Peyer's patch (tissue), 4 donors: Measurements from ENCODE around the gene SHE.

ENCODE experiments used
- CTCF ChIP-seq, 6 experiments: fragments of 450-650 bp in 4 of 6; fragments of 200-600 bp in 2 of 6; sonication (generic) in 1 of 6; IDR thresholded peaks; one replicate each; pipeline ENCODE4 v1.5.1; 2017 to 2019; ENCODE audit warnings: antibody characterized with exemption in 6 of 6, mild to moderate bottlenecking in 3 of 6, moderate library complexity in 1 of 6
- POLR2A ChIP-seq, 2 donors: fragments of 450-650 bp; IDR thresholded peaks; one replicate each; pipeline ENCODE4 v1.5.1; 2017; ENCODE audit warnings: antibody characterized with exemption in 2 of 2, mild to moderate bottlenecking in 2 of 2, moderate library complexity in 2 of 2

GRCh38 chr1:154549202-154549770, 47.1 kb upstream of the SHE start:
- TF ChIP-seq POLR2A (IDR thresholded peaks at IDR 0.05) = no peak
- no peak for TF ChIP-seq CTCF (IDR thresholded peaks at IDR 0.05)
